HG03108 (cell line): Measurements from ENCODE around the gene HTT.

Experiments used
- ATAC-seq: cut with Tn5 transposase; IDR thresholded peaks from one replicate; pipeline ENCODE4 v1.9.1; 2021; ENCODE audit warnings: moderate library complexity; ENCODE audit not compliant: unreplicated experiment

Gene HTT

GRCh38 chr4:3233391-3234071, 159.1 kb downstream of the HTT start:
- ATAC-seq: no peak

- ATAC-seq: no peak
Observed at GRCh38 chr4:3234171-3235029, 159.9 kb downstream of the HTT start.

- ATAC-seq: no peak
Observed at GRCh38 chr4:3235030-3235345, 160.5 kb downstream of the HTT start.

- ATAC-seq: no peak
Observed at GRCh38 chr4:3235581-3235980, 161.1 kb downstream of the HTT start.

GRCh38 chr4:3236326-3236878, 161.9 kb downstream of the HTT start:
- no peak for ATAC-seq

- no peak for ATAC-seq
Observed at GRCh38 chr4:3237266-3237665, 162.8 kb downstream of the HTT start.

GRCh38 chr4:3237712-3238560, 163.5 kb downstream of the HTT start:
- no peak for ATAC-seq

GRCh38 chr4:3238721-3239120, 164.2 kb downstream of the HTT start:
- no peak for ATAC-seq

GRCh38 chr4:3239303-3239702, 164.8 kb downstream of the HTT start:
- no peak for ATAC-seq

GRCh38 chr4:3239998-3240920, 165.8 kb downstream of the HTT start:
- no peak for ATAC-seq

GRCh38 chr4:3240936-3241522, 166.5 kb downstream of the HTT start:
- no peak for ATAC-seq

GRCh38 chr4:3241898-3242524, 167.5 kb downstream of the HTT start:
- no peak for ATAC-seq

GRCh38 chr4:3243136-3243780, 168.8 kb downstream of the HTT start:
- ATAC-seq: no peak

- no peak for ATAC-seq
Observed at GRCh38 chr4:3244002-3244401, 169.5 kb downstream of the HTT start.

GRCh38 chr4:3244747-3245146, 170.3 kb downstream of the HTT start:
- ATAC-seq: no peak

GRCh38 chr4:3245676-3246075, 171.2 kb downstream of the HTT start:
- no peak for ATAC-seq

GRCh38 chr4:3246458-3247398, 172.2 kb downstream of the HTT start:
- ATAC-seq: no peak
